Neural progenitor cell (in vitro differentiated cells): ENCODE data around the gene ACACA. TPM values are rescaled to one million over a fixed set of nuclear protein-coding genes. Genes with fewer than 3 reads are reported as not detected.

Experiments
- DNase-seq: peaks from one replicate; pipeline ENCODE4 v3.0.0-alpha.2; 2016; ENCODE audit warnings: low spot score
- H2AFZ ChIP-seq: fragments of 200-600 bp; sonication (generic); replicated peaks from 2 replicates; pipeline ENCODE4 v1.6.1; 2016; ENCODE audit warnings: antibody characterized with exemption
- H3F3A ChIP-seq: fragments of 200-600 bp; sonication (generic); 2 replicates; pipeline ENCODE4 v1.6.1; 2016; ENCODE audit warnings: antibody characterized with exemption, low read depth
- H3K27ac ChIP-seq: fragments of 200-600 bp; sonication (generic); 2 replicates; pipeline ENCODE4 v1.5.1; 2016; ENCODE audit warnings: mild to moderate bottlenecking
- H3K27me3 ChIP-seq: fragments of 200-600 bp; sonication (generic); 2 replicates; pipeline ENCODE4 v1.6.1; 2016; ENCODE audit warnings: mild to moderate bottlenecking, moderate library complexity
- H3K36me3 ChIP-seq: fragments of 200-600 bp; sonication (generic); 2 replicates; pipeline ENCODE4 v1.5.1; 2016
- H3K4me1 ChIP-seq: fragments of 200-600 bp; sonication (generic); 2 replicates; pipeline ENCODE4 v1.6.1; 2016; ENCODE audit warnings: mixed run types
- H3K4me2 ChIP-seq: fragments of 200-600 bp; sonication (generic); 2 replicates; pipeline ENCODE4 v1.6.1; 2016
- H3K4me3 ChIP-seq: fragments of 200-600 bp; sonication (generic); 2 replicates; pipeline ENCODE4 v1.5.1; 2016
- H3K79me2 ChIP-seq: fragments of 200-600 bp; sonication (generic); 2 replicates; pipeline ENCODE4 v1.6.1; 2016; ENCODE audit warnings: low read depth
- H3K9ac ChIP-seq: fragments of 200-600 bp; sonication (generic); 2 replicates; pipeline ENCODE4 v1.6.1; 2016
- H3K9me3 ChIP-seq: fragments of 200-600 bp; sonication (generic); 2 replicates; pipeline ENCODE4 v1.5.1; 2016; ENCODE audit warnings: low read depth
- H4K20me1 ChIP-seq: fragments of 200-600 bp; sonication (generic); 2 replicates; pipeline ENCODE4 v1.6.1; 2016; ENCODE audit warnings: low read depth
- H3K27ac Mint-ChIP-seq: 3 replicates; pipeline ENCODE4 v1.8.0; 2021; ENCODE audit warnings: mixed read lengths
- H3K27me3 Mint-ChIP-seq: 2 replicates; pipeline ENCODE4 v1.8.0; 2022; ENCODE audit warnings: low read depth, mild to moderate bottlenecking, inconsistent platforms, moderate library complexity, mixed read lengths; ENCODE audit not compliant: insufficient read depth
- H3K36me3 Mint-ChIP-seq: 3 replicates; pipeline ENCODE4 v1.8.0; 2021; ENCODE audit warnings: mixed read lengths
- H3K4me1 Mint-ChIP-seq: 3 replicates; pipeline ENCODE4 v1.8.0; 2021; ENCODE audit warnings: mixed read lengths
- H3K4me3 Mint-ChIP-seq: 3 replicates; pipeline ENCODE4 v1.8.0; 2021; ENCODE audit warnings: mild to moderate bottlenecking, moderate library complexity, mixed read lengths
- H3K9me3 Mint-ChIP-seq: 3 replicates; pipeline ENCODE4 v1.8.0; 2020; ENCODE audit warnings: mixed read lengths
- CTCF ChIP-seq: fragments of 200-600 bp; sonication (generic); IDR thresholded peaks from 2 replicates; pipeline ENCODE4 v1.5.1; 2017; ENCODE audit warnings: antibody characterized with exemption, mild to moderate bottlenecking
- EZH2 ChIP-seq: fragments of 200-600 bp; sonication (generic); IDR thresholded peaks from 2 replicates; pipeline ENCODE4 v1.6.1; 2017; ENCODE audit warnings: antibody characterized with exemption, mild to moderate bottlenecking, moderate library complexity
- EZH2phosphoT487 ChIP-seq: fragments of 200-600 bp; sonication (generic); IDR thresholded peaks from 2 replicates; pipeline ENCODE4 v1.6.1; 2017; ENCODE audit warnings: antibody characterized with exemption
- total RNA-seq: library from RNA; depleted of rRNA; stranded (reverse); fragments of >200 nt; gene quantifications from 2 replicates; pipeline ENCODE4 v1.2.3, GENCODE V29; 2015; ENCODE audit warnings: low replicate concordance

The ACACA gene
- total RNA-seq, 1 donor from 2014 or later, result 88.6 TPM

DNA sequence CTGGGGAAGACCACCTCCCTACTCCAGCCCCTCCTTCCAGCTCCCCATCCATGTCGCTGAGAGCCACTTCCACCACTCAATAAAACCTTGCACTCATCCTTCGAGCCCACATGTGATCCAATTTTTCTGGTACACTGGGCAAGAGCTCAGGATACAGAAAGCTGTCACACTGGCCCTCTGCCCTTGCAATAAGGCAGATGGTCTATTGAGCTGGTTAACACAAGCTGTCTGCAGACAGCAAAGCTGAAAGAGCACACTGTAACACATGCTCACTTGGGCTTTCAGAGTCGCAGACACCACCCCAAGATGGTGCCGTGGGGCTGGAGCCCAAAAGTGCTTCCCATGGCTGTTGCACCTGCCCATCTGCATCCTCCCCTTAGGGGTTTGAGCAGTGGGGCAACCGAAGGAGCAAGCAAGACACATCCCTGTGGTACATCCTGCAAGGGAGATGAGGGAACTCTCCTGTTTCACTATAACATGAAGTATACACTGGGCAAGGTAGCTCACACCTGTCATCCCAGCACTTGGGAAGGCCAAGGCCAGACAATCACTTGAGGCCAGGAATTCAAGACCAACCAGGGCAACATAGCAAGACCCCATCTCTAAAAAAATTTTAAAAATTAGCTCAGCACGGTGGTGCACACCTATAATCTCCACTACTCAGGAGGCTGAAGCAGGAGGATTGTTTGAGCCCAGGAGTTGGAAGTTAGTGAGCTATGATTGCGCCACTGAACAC is 83.6 kb downstream of the ACACA start:
- Mint-ChIP-seq H3K36me3 (peaks cover 14% of the 10 kb centered on the region), H3K27ac (no peak overlapping the region)
- H4K20me1 ChIP-seq, result no peaks in the 10 kb centered on the region

GRCh38 chr17:37322106-37322505 is 84.5 kb downstream of the ACACA start:
- peaks cover 6% of the 10 kb centered on the region for H3K4me1 Mint-ChIP-seq
- peaks cover 2% of the 10 kb centered on the region for H3K27me3 Mint-ChIP-seq
- Histone ChIP-seq H3K79me2 (peaks cover 77% of the 10 kb centered on the region), H3K27ac (no peak overlapping the region), H3K4me2 (no peak overlapping the region), H3K4me1 (no peaks in the 10 kb centered on the region), H3K9ac (no peak overlapping the region), H3K9me3 (no peaks in the 10 kb centered on the region), H3K36me3 (no peaks in the 10 kb centered on the region), H3K4me3 (no peak overlapping the region), H3F3A (peaks cover 2% of the 10 kb centered on the region), H3K27me3 (no peaks in the 10 kb centered on the region), H4K20me1 (no peaks in the 10 kb centered on the region), H2AFZ (no peak overlapping the region)
- H3K36me3 Mint-ChIP-seq, result peaks cover 14% of the 10 kb centered on the region
- DNase-seq, result no peak
- H3K27ac Mint-ChIP-seq, result no peak overlapping the region
- H3K4me3 Mint-ChIP-seq, result no peak overlapping the region
- H3K9me3 Mint-ChIP-seq, result no peaks in the 10 kb centered on the region
- no peak for TF ChIP-seq EZH2phosphoT487

More for the DNA sequence above, 83.6 kb downstream of the ACACA start:
- H3K27me3 Mint-ChIP-seq, result peaks cover 2% of the 10 kb centered on the region
- H3F3A ChIP-seq, result peaks cover 2% of the 10 kb centered on the region
- no peaks in the 10 kb centered on the region for H3K4me1 ChIP-seq
- no peaks in the 10 kb centered on the region for H3K27me3 ChIP-seq
- H3K4me1 Mint-ChIP-seq, result peaks cover 6% of the 10 kb centered on the region
- H3K36me3 ChIP-seq, result peaks cover 6% of the 10 kb centered on the region
- H3K4me2 ChIP-seq, result no peak overlapping the region
- no peaks in the 10 kb centered on the region for H3K9me3 Mint-ChIP-seq
- no peak overlapping the region for H2AFZ ChIP-seq
- peaks cover 77% of the 10 kb centered on the region for H3K79me2 ChIP-seq
- TF ChIP-seq EZH2 (no peak), CTCF (no peak), EZH2phosphoT487 (no peak)
- H3K4me3 Mint-ChIP-seq, result no peak overlapping the region
- DNase-seq, result no peak
- H3K27ac ChIP-seq, result no peak overlapping the region
- H3K4me3 ChIP-seq, result no peak overlapping the region
- no peak overlapping the region for H3K9ac ChIP-seq
- H3K9me3 ChIP-seq, result no peaks in the 10 kb centered on the region

DNA sequence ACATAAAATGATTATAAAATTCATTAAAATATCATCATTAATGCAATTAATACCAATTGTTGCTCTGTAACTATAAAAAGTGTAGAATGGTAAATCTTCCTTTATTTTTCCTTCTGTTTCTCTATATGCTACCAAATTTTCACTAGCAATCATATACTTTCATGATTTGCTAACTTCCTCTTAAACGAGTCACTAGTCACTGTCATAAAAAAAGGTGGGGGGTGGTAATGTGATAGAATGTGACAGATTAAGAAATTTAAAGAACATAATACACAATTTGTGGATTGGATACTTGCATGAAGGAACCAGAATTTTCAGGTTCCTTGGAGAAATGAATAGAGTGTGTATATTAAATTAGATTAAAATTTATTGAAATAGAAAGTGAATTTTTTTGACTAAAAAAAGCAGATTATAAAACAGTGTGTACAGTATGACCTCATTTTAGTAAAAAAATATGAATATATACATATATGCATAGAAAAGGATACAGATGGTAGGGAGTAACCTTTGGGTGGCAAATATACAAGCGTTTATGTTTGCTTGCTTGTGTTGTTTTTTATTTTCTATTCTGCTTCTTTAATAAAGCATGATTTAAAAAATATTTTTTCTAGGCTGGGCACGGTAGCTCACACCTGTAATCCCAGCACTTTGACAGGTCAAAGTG is 87.6 kb downstream of the ACACA start:
- peaks cover 6% of the 10 kb centered on the region for H3K4me1 Mint-ChIP-seq
- H2AFZ ChIP-seq, result no peak overlapping the region
- H3K36me3 ChIP-seq, result no peaks in the 10 kb centered on the region
- H3K4me3 ChIP-seq, result no peak overlapping the region
- H3K27me3 ChIP-seq, result no peaks in the 10 kb centered on the region
- H3K36me3 Mint-ChIP-seq, result peaks cover 11% of the 10 kb centered on the region
- H3K4me1 ChIP-seq, result no peaks in the 10 kb centered on the region
- no peaks in the 10 kb centered on the region for H3K9me3 ChIP-seq
- TF ChIP-seq EZH2phosphoT487, result no peak
- no peak for TF ChIP-seq EZH2
- no peak for TF ChIP-seq CTCF
- H3K27me3 Mint-ChIP-seq, result peaks cover 2% of the 10 kb centered on the region
- H3K4me2 ChIP-seq, result no peak overlapping the region
- no peak overlapping the region for H3K27ac ChIP-seq
- H3F3A ChIP-seq, result peaks cover 2% of the 10 kb centered on the region
- no peak overlapping the region for H3K9ac ChIP-seq
- no peak for DNase-seq
- no peak overlapping the region for H3K4me3 Mint-ChIP-seq
- no peak overlapping the region for H3K27ac Mint-ChIP-seq
- H3K9me3 Mint-ChIP-seq, result no peaks in the 10 kb centered on the region
- H4K20me1 ChIP-seq, result no peaks in the 10 kb centered on the region
- H3K79me2 ChIP-seq, result peaks cover 90% of the 10 kb centered on the region

- H3K4me3 ChIP-seq, result no peak overlapping the region
- H2AFZ ChIP-seq, result no peak overlapping the region
- Mint-ChIP-seq H3K4me3 (no peak overlapping the region), H3K4me1 (peaks cover 6% of the 10 kb centered on the region), H3K27me3 (peaks cover 2% of the 10 kb centered on the region), H3K27ac (no peak overlapping the region), H3K36me3 (peaks cover 10% of the 10 kb centered on the region), H3K9me3 (no peaks in the 10 kb centered on the region)
- no peaks in the 10 kb centered on the region for H3K36me3 ChIP-seq
- DNase-seq, result no peak
- peaks cover 90% of the 10 kb centered on the region for H3K79me2 ChIP-seq
- no peak overlapping the region for H3K9ac ChIP-seq
- H3K27ac ChIP-seq, result no peak overlapping the region
- no peak for TF ChIP-seq EZH2
- TF ChIP-seq EZH2phosphoT487, result no peak
- no peak for TF ChIP-seq CTCF
- H3K27me3 ChIP-seq, result no peaks in the 10 kb centered on the region
- no peaks in the 10 kb centered on the region for H3F3A ChIP-seq
- H3K4me1 ChIP-seq, result no peaks in the 10 kb centered on the region
- no peaks in the 10 kb centered on the region for H3K9me3 ChIP-seq
- no peak overlapping the region for H3K4me2 ChIP-seq
- H4K20me1 ChIP-seq, result no peaks in the 10 kb centered on the region
Measured at GRCh38 chr17:37317867-37318266, 88.8 kb downstream of the ACACA start.
